B cell (primary cell): ENCODE measurements around the gene ARPC4. TPM values are rescaled to one million over a fixed set of nuclear protein-coding genes. Genes with fewer than 3 reads are reported as not detected.

Experiments
- ATAC-seq: fragments of 200-7000 bp; cut with Tn5 transposase; one replicate; pipeline ENCODE4 v1.10.0; 2021; ENCODE audit warnings: low read depth, mild to moderate bottlenecking, moderate number of reproducible peaks, moderate library complexity
- CTCF ChIA-PET: fragments of 350-600 bp; sonication (Branson Sonifier 250); formaldehyde crosslinking; loops from one replicate; lab custom pipeline; 2021; ENCODE audit warnings: antibody characterized with exemption, inconsistent platforms; lab: Charles Lee
- POLR2A ChIA-PET: fragments of 350-600 bp; sonication (Branson Sonifier 250); formaldehyde crosslinking; loops from one replicate; lab custom pipeline; 2021; ENCODE audit warnings: antibody characterized with exemption; lab: Charles Lee
- DNase-seq: peaks from one replicate; pipeline ENCODE4 v3.0.0; 2013
- H2AFZ ChIP-seq: 2 replicates; pipeline ENCODE4 v1.6.1; 2012; ENCODE audit warnings: mild to moderate bottlenecking, low read depth, low read length; ENCODE audit not compliant: insufficient read depth, poor library complexity, severe bottlenecking
- H3K27ac ChIP-seq, 2 donors: 1 replicate in 1 of 2; 2 replicates in 1 of 2; pipeline ENCODE4 v1.5.1; 2012 to 2013; ENCODE audit warnings: low read length in 2 of 2, mild to moderate bottlenecking in 2 of 2, moderate library complexity in 1 of 2
- H3K27me3 ChIP-seq, 4 experiments: fragments of 200-600 bp in 1 of 4; sonication (generic) in 1 of 4; replicated peaks in 1 of 4; 1 replicate in 2 of 4; 2 replicates in 2 of 4; pipeline versions ENCODE4 v1.6.1 to v1.7.0; 2013 to 2016; ENCODE audit warnings: low read length in 3 of 4, mild to moderate bottlenecking in 2 of 4, mixed read lengths in 1 of 4, moderate library complexity in 1 of 4; ENCODE audit not compliant: insufficient read depth in 4 of 4, control insufficient read depth in 3 of 4; ENCODE audit errors: control extremely low read depth in 1 of 4
- H3K36me3 ChIP-seq, 2 experiments: replicated peaks in 1 of 2; 1 replicate in 1 of 2; 2 replicates in 1 of 2; pipeline versions ENCODE4 v1.6.1 to v1.7.1; 2013; ENCODE audit warnings: low read length in 1 of 2; ENCODE audit not compliant: insufficient read depth in 2 of 2, control insufficient read depth in 1 of 2; ENCODE audit errors: control extremely low read depth in 1 of 2, extremely low read depth in 1 of 2
- H3K4me1 ChIP-seq, 2 donors: fragments of 200-600 bp in 1 of 2; sonication (generic) in 1 of 2; 1 replicate in 1 of 2; 2 replicates in 1 of 2; pipeline versions ENCODE4 v1.5.1 to v1.6.1; 2013 to 2017; ENCODE audit warnings: low read length in 2 of 2; ENCODE audit not compliant: control insufficient read depth in 2 of 2, insufficient read depth in 2 of 2
- H3K4me2 ChIP-seq: replicated peaks from 2 replicates; pipeline ENCODE3; 2012; ENCODE audit warnings: mild to moderate bottlenecking, low read depth, low read length; ENCODE audit not compliant: poor library complexity, severe bottlenecking
- H3K4me3 ChIP-seq, 5 experiments: fragments of 200-600 bp in 1 of 5; sonication (generic) in 1 of 5; 1 replicate in 3 of 5; 2 replicates in 2 of 5; pipeline versions ENCODE4 v1.5.1 to v1.7.0; 2011 to 2016; ENCODE audit warnings: low read length in 4 of 5, mild to moderate bottlenecking in 4 of 5, low read depth in 2 of 5, control low read depth in 1 of 5, moderate library complexity in 1 of 5; ENCODE audit not compliant: insufficient read depth in 1 of 5; ENCODE audit errors: control extremely low read depth in 1 of 5, extremely low read depth in 1 of 5
- H3K79me2 ChIP-seq: fragments of 200-600 bp; sonication (generic); one replicate; pipeline ENCODE4 v1.6.0; 2016; ENCODE audit warnings: low read length; ENCODE audit not compliant: control insufficient read depth, insufficient read depth
- H3K9ac ChIP-seq: fragments of 200-600 bp; sonication (generic); 2 replicates; pipeline ENCODE4 v1.6.1; 2017; ENCODE audit warnings: mild to moderate bottlenecking, low read length, moderate library complexity
- H3K9me3 ChIP-seq, 3 donors: one replicate each; pipeline versions ENCODE4 v1.6.1 to v1.7.1; 2013; ENCODE audit warnings: low read length in 2 of 3; ENCODE audit not compliant: control insufficient read depth in 2 of 3, insufficient read depth in 1 of 3; ENCODE audit errors: control extremely low read depth in 1 of 3
- H4K20me1 ChIP-seq: 2 replicates; pipeline ENCODE4 v1.6.0; 2012; ENCODE audit warnings: mild to moderate bottlenecking, low read length; ENCODE audit not compliant: insufficient read depth, control insufficient read depth, poor library complexity, severe bottlenecking
- H3K27ac Mint-ChIP-seq: one replicate; pipeline ENCODE4 v1.8.0; 2021; ENCODE audit warnings: mixed read lengths
- H3K27me3 Mint-ChIP-seq: one replicate; pipeline ENCODE4 v1.8.0; 2021; ENCODE audit warnings: mixed read lengths
- H3K4me1 Mint-ChIP-seq: one replicate; pipeline ENCODE4 v1.8.0; 2021; ENCODE audit warnings: mixed read lengths
- H3K4me3 Mint-ChIP-seq: one replicate; pipeline ENCODE4 v1.8.0; 2021; ENCODE audit warnings: mixed read lengths
- H3K9me3 Mint-ChIP-seq: one replicate; pipeline ENCODE4 v1.8.0; 2022; ENCODE audit warnings: mixed read lengths; ENCODE audit not compliant: insufficient read depth
- EZH2 ChIP-seq: IDR thresholded peaks from 2 replicates; pipeline ENCODE4 v1.6.1; 2012; ENCODE audit warnings: borderline replicate concordance, low read depth, mild to moderate bottlenecking, moderate library complexity, low read length; ENCODE audit not compliant: insufficient read depth, poor library complexity, severe bottlenecking
- WGBS: methylation state at CpG from one replicate; pipeline ENCODE4 v1.1.5; 2013; ENCODE audit warnings: missing lambda C conversion rate; ENCODE audit not compliant: insufficient coverage; 5-methylcytosine and 5-hydroxymethylcytosine counted together
- intact Hi-C: fragments of 100-400 bp; cut with micrococcal nuclease; formaldehyde crosslinking; loops from one replicate; pipeline ENCODE4 v1.10.0; 2022
- polyA plus RNA-seq: library from polyadenylated mRNA; depleted of rRNA; stranded (reverse); fragments of >200 nt; gene quantifications from 2 replicates; pipeline ENCODE4 v1.2.3, GENCODE V29; 2012
- total RNA-seq, 2 donors: library from RNA; stranded (reverse); fragments of 120-200 nt in 1 of 2; gene quantifications; 1 replicate in 1 of 2; 2 replicates in 1 of 2; pipeline versions ENCODE4 v1.2.3 to v1.2.4, GENCODE V29; 2013 to 2022
- TF ChIP-seq, protein P1 (sequence below): fragments of 200-600 bp; IDR thresholded peaks from one replicate; pipeline ENCODE4 v1.8.0; 2022; ENCODE audit warnings: antibody characterized with exemption, mild to moderate bottlenecking

The ARPC4 gene
- total and polyA plus RNA-seq, 2 donors (not counting 1 experiment from before 2014, with no cell fraction given): 110 to 174 TPM

DNA sequence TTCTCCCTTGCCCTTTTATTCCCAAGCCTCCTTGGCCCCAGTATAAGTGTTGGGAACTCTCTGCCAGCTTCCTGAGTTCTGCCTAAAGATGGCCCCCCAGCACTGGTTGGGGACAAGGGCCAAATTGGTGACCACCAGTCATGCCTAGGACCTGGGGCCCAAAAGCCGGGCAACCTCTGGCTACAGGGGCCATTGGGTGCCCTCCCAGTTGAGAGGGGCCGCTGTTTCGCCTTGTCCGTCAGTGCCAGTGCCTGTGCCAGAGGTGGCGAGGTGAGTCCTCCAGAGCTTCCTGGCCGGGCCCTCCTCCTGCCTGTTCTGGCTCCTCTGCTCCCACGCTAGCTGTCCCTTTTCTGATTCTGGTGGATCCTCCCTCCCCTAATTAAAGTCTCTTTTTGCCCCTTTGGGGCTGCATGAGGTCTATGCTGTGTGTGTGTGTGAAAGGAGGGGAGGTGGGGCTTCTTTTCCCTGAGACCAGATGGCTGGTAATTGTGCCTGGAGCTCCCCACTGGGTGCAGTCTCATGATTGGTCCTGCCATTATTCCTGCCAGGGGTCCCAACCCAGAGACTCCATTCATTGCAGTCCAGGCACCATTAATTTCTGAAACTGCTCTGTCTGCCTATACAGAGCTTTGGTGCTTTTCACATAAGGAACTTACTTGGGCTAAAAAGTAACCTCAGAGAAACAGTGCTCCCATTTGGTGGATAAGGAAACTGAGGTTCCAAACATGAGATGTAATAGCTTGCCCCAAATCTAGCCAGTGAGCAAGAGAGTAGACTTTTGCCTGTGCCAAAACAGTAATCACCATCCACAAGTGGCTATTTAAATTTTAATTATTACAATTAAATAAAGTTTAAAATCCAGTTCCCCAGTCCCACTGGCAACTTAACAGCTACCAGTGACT lies 14.1 kb downstream of the ARPC4 start:
- Histone ChIP-seq H4K20me1 (peaks cover 25% of the 10 kb centered on the region), H3K4me3 (no peak overlapping the region), H3K9ac (no peak overlapping the region), H3K4me1 (peaks cover 24 to 30% of the 10 kb centered on the region in 2 donors), H2AFZ (no peak overlapping the region), H3K4me2 (no peak overlapping the region), H3K27me3 (no peaks in the 10 kb centered on the region), H3K36me3 (peaks cover 0 to 41% of the 10 kb centered on the region in 2 experiments), H3K9me3 (no peaks in the 10 kb centered on the region), H3K27ac (peak overlapping the region in 1 of 2 donors; percentile 90), H3K79me2 (peaks cover 21% of the 10 kb centered on the region)
- Mint-ChIP-seq H3K4me3 (no peak overlapping the region), H3K27ac (peak overlapping the region; percentile 74), H3K9me3 (no peaks in the 10 kb centered on the region), H3K27me3 (no peaks in the 10 kb centered on the region), H3K4me1 (peaks cover 38% of the 10 kb centered on the region)
- CTCF ChIA-PET: interaction anchor here (1.2 to 2.1 kb wide), 4 partner anchors 10 to 79 kb away, joined by 4 to 6 read pairs (median 5); partner anchors contain the start of gene ARPC4
- WGBS: 99% methylated on average over 6 of the region's 7 CpGs
- DNase-seq (no peak), ATAC-seq (no peak)
- POLR2A ChIA-PET: interaction anchor here (0.6 to 1.8 kb wide), 2 partner anchors 54 to 69 kb away, joined by 5 to 7 read pairs; no protein-coding TSS in a partner anchor
- no peak for TF ChIP-seq EZH2
- TF ChIP-seq, protein P1, sequence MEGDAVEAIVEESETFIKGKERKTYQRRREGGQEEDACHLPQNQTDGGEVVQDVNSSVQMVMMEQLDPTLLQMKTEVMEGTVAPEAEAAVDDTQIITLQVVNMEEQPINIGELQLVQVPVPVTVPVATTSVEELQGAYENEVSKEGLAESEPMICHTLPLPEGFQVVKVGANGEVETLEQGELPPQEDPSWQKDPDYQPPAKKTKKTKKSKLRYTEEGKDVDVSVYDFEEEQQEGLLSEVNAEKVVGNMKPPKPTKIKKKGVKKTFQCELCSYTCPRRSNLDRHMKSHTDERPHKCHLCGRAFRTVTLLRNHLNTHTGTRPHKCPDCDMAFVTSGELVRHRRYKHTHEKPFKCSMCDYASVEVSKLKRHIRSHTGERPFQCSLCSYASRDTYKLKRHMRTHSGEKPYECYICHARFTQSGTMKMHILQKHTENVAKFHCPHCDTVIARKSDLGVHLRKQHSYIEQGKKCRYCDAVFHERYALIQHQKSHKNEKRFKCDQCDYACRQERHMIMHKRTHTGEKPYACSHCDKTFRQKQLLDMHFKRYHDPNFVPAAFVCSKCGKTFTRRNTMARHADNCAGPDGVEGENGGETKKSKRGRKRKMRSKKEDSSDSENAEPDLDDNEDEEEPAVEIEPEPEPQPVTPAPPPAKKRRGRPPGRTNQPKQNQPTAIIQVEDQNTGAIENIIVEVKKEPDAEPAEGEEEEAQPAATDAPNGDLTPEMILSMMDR: no peak
- intact Hi-C loops: no loop called here

DNA sequence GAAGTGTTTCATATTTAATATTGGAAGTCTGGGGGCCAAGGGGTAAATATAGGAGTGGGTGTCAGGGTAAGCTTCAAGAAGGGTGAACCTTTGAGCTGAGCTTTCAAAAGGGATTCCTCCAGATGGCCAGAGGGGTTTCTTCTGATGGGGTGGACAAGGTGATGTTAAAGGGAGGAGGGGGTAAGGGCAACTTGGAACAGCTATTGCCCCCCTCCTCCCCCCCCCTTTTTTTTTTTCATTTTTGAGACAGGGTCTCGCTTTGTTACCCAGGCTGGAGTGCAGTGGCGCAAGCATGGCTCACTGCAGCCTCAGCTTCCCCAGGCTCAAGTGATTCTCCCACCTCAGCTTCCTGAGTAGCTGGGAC lies 15.1 kb downstream of the ARPC4 start:
- Histone ChIP-seq H3K9ac (no peak overlapping the region), H3K4me1 (peaks cover 24 to 30% of the 10 kb centered on the region in 2 donors), H3K79me2 (peaks cover 17% of the 10 kb centered on the region), H3K27me3 (no peaks in the 10 kb centered on the region), H2AFZ (no peak overlapping the region), H3K9me3 (no peaks in the 10 kb centered on the region), H4K20me1 (peaks cover 23% of the 10 kb centered on the region), H3K4me3 (no peak overlapping the region), H3K27ac (peak overlapping the region in 1 of 2 donors; percentile 90), H3K36me3 (peaks cover 0 to 41% of the 10 kb centered on the region in 2 experiments), H3K4me2 (no peak overlapping the region)
- Mint-ChIP-seq H3K27me3 (no peaks in the 10 kb centered on the region), H3K4me1 (peaks cover 38% of the 10 kb centered on the region), H3K9me3 (no peaks in the 10 kb centered on the region), H3K27ac (peak overlapping the region; percentile 20), H3K4me3 (no peak overlapping the region)
- DNase-seq (no peak), ATAC-seq (no peak)
- intact Hi-C loops: no loop called here
- no CpG with 5 or more reads among the region's 2 CpGs for WGBS
- no peak for TF ChIP-seq EZH2
- ChIA-PET POLR2A (interaction anchor here (0.5 to 2.4 kb wide), 5 partner anchors 13 to 73 kb away, joined by 3 to 12 read pairs (median 5); partner anchors contain the start of genes ARPC4 and TADA3), CTCF (interaction anchor here (1.0 to 2.1 kb wide), 7 partner anchors 11 to 80 kb away, joined by 3 to 6 read pairs (median 5); partner anchors contain the start of genes ARPC4 and OGG1)
